Epithelial cell of prostate (primary cell): ENCODE measurements around the gene PARP3.
"Not testable (repeated sequence)": the region's sequence is repeated elsewhere in the genome, so short reads cannot be mapped to it uniquely, and the experiment has no call there.

Experiments
- DNase-seq: peaks from one replicate; pipeline ENCODE4 v3.0.0-alpha.2; 2011; ENCODE audit warnings: low read depth, low spot score
- H3K27ac ChIP-seq: fragments of 450-650 bp; 2 replicates; pipeline ENCODE4 v1.5.1; 2017; ENCODE audit warnings: mild to moderate bottlenecking

The PARP3 gene

GRCh38 chr3:51982352-51982837 lies 40.2 kb downstream of the PARP3 start:
- DNase-seq, result no peak
- H3K27ac ChIP-seq, result peak overlapping the region; percentile 96

- no peak for DNase-seq
- H3K27ac ChIP-seq, result peak within 1 kb of the TSS; percentile 96
Measured at GRCh38 chr3:51982838-51983577, 40.8 kb downstream of the PARP3 start, which contains the start of gene ACY1. Gene ACY1 (plus strand): TSS chr3:51983535. CDS start chr3:51984065, 530 bp downstream.

GRCh38 chr3:51983578-51984268 lies 41.6 kb downstream of the PARP3 start:
- DNase-seq, result no peak
- H3K27ac ChIP-seq, result peak overlapping the region; percentile 96

GRCh38 chr3:51984269-51984647 lies 42.1 kb downstream of the PARP3 start:
- H3K27ac ChIP-seq, result peak overlapping the region; percentile 96
- no peak for DNase-seq

GRCh38 chr3:51985063-51985462 lies 42.9 kb downstream of the PARP3 start:
- DNase-seq, result no peak
- no peak overlapping the region for H3K27ac ChIP-seq

GRCh38 chr3:51986010-51986947 lies 44.1 kb downstream of the PARP3 start:
- no peak overlapping the region for H3K27ac ChIP-seq
- no peak for DNase-seq

- no peak overlapping the region for H3K27ac ChIP-seq
- no peak for DNase-seq
Measured at GRCh38 chr3:51987568-51987967, 45.4 kb downstream of the PARP3 start.

GRCh38 chr3:51988286-51989146 lies 46.4 kb downstream of the PARP3 start:
- no peak overlapping the region for H3K27ac ChIP-seq
- no peak for DNase-seq

- not testable (repeated sequence) for H3K27ac ChIP-seq, DNase-seq
Measured at GRCh38 chr3:51990501-51990971, 48.4 kb downstream of the PARP3 start.

GRCh38 chr3:51992017-51992682 lies 50.0 kb downstream of the PARP3 start:
- no peak overlapping the region for H3K27ac ChIP-seq
- DNase-seq, result no peak

GRCh38 chr3:51993657-51994056 lies 51.5 kb downstream of the PARP3 start:
- peak overlapping the region; percentile 22 for H3K27ac ChIP-seq

GRCh38 chr3:51994530-51994929 lies 52.4 kb downstream of the PARP3 start:
- H3K27ac ChIP-seq, result peak overlapping the region; percentile 74
- DNase-seq, result no peak

More at GRCh38 chr3:51993657-51994056, 51.5 kb downstream of the PARP3 start:
- not testable (repeated sequence) for DNase-seq

- peak; percentile 75 for DNase-seq
Measured at GRCh38 chr3:51995346-51996163, 53.4 kb downstream of the PARP3 start, which contains the start of gene RPL29. Gene RPL29 (minus strand): TSS chr3:51995895. CDS start chr3:51995461, 434 bp downstream.

GRCh38 chr3:51997172-51997571 lies 55.0 kb downstream of the PARP3 start:
- no peak for DNase-seq
- peak overlapping the region; percentile 38 for H3K27ac ChIP-seq

More at GRCh38 chr3:51995346-51996163, 53.4 kb downstream of the PARP3 start, which contains the start of gene RPL29:
- peak within 1 kb of the TSS; percentile 74 for H3K27ac ChIP-seq

- H3K27ac ChIP-seq, result peak overlapping the region; percentile 38
- no peak for DNase-seq
Measured at GRCh38 chr3:51997935-51998596, 55.9 kb downstream of the PARP3 start.
